ENCODE data around the gene DDX54.

The DDX54 gene, protein sequence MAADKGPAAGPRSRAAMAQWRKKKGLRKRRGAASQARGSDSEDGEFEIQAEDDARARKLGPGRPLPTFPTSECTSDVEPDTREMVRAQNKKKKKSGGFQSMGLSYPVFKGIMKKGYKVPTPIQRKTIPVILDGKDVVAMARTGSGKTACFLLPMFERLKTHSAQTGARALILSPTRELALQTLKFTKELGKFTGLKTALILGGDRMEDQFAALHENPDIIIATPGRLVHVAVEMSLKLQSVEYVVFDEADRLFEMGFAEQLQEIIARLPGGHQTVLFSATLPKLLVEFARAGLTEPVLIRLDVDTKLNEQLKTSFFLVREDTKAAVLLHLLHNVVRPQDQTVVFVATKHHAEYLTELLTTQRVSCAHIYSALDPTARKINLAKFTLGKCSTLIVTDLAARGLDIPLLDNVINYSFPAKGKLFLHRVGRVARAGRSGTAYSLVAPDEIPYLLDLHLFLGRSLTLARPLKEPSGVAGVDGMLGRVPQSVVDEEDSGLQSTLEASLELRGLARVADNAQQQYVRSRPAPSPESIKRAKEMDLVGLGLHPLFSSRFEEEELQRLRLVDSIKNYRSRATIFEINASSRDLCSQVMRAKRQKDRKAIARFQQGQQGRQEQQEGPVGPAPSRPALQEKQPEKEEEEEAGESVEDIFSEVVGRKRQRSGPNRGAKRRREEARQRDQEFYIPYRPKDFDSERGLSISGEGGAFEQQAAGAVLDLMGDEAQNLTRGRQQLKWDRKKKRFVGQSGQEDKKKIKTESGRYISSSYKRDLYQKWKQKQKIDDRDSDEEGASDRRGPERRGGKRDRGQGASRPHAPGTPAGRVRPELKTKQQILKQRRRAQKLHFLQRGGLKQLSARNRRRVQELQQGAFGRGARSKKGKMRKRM

DNA sequence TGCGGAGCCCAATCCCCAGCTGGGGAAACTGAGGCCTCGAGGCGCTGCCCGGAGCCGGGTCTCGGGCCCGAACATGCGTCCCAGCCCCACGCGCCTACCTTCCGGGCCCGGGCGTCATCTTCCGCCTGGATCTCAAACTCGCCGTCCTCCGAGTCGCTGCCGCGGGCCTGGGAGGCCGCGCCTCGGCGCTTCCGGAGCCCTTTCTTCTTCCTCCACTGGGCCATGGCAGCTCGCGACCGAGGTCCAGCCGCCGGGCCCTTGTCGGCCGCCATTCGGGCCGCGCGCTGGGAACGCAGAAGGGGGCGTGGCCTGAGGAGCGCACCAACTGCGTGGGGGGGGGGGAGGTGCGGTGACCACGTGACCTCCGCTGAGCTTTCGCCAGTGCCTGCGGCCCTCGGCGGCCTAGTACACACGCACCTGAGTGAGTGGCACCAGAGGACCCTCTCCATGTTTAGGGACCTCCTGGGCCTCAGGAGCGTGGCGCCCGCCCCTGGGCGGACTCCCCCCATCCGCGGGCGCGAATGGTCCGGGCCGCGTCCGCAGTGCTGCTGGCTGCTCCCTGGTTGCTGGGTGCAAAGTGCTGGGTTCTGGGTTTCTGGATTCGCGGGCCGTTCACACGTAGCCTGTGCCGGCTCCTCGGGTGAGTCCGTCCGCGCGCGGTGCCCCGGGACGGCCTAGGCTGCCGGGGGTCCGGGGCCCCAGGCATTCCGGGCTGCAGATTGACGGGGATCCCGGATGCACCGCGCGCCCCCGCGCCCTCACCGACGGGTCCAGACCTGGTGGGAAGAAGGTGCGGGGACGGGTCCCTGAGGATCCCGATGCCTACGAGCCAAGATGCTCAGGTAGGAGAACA is at the start of gene DDX54, which contains the start of gene RITA1:
TSS of gene DDX54 (minus strand) at position 299 of the 853 bp plus-strand sequence. CDS start at position 272, 27 bp downstream.
TSS of gene RITA1 (plus strand) at position 542 of the 853 bp plus-strand sequence. CDS start 1,026 bp downstream, outside the sequence.
- DNase-seq: peak; percentile 65 to 84

- DNase-seq: no peak
Measured at GRCh38 chr12:113234483-113234882, 49.2 kb upstream of the DDX54 start.

DNA sequence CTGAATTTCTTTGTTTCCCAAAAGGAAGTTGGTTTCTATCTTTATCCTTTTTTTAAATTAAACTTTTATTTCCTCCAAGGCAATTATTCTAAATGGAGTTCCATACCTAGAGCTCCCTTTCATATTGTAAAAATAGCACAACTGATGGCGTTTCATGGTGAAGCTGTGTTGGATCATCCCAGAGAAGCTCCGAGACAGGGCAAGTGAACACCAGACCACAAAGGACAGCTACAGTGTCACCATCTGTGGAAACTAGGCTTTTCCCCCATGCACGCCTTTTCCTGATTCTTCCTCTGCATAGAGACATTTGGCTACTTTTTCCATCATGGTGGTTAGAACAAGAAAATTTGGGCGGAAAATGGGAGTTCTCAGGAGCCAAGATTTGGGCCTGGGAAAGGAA is 48.7 kb upstream of the DDX54 start:
- DNase-seq: no peak

DNA sequence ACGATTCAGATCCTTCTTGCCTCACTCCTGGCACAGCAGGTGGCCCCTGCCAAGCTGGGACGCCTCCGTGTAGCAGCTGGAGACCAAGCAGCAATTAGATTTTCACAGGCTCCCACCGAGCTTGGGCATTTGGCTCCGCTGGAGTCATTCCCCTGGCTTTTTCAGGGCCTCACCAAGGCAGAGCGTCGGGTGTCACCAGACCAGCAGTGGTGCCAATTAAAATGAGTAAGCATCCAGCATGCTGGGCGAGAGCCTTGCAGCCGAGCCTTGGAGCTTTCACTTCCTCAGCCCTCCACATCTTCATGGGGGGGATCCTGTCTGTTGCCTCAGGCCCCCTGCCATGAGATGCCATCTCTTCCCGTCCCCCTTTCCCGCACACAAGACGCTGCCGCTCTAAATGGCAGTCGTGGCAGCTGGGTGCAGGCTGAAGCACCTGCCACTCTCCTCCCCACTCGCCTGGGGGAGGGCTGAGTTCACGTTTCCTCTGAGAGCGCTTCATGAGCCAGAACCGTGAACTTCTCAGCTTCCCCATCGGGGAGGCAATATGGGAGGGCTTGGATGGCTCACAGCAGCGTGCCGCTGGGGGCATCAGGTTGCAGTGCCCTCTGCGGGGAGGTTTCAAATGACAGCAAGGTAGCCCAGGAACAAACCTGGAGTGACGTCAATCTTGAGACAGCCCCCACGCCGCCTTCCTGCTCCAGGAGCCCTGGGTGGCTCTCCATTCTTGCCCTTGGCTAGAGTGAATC is 47.7 kb upstream of the DDX54 start:
- peak; percentile 75 to 85 for DNase-seq

GRCh38 chr12:113232089-113232839 is 47.0 kb upstream of the DDX54 start:
- no peak for DNase-seq

- no peak for DNase-seq
Measured at GRCh38 chr12:113231235-113232088, 46.2 kb upstream of the DDX54 start.

GRCh38 chr12:113230315-113231234 is 45.3 kb upstream of the DDX54 start:
- DNase-seq: no peak

DNA sequence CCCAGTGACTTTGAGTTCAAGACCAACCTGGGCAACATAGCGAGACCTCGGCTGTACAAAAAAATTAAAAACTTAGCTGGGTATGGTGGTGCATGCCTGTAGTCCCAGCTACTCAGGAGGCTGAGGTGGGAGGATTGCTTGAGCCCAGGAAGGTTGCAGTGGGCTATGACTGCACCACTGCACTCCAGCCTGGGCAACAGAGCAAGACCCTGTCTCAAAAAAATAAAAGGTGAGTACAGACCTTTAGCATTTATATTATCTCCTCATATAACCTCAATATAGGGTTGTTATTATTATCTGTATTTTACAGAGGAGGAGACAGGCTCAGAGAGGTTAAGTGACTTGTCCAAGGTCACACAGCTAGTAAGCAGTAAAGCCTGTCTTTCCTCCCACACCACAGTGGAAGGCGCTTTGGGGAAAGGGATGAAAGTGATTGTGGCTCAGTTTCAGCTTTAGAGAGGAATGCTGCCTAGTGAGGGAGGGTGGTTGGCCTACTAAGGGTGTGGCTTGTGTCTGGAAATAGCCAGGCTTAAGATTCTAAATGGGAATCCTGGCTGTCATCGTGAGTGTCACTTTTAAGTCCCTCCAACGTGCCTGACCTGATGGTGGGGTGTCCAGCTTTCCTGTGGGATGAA is 43.2 kb upstream of the DDX54 start:
- no peak for DNase-seq

- DNase-seq: no peak
Measured at GRCh38 chr12:113227686-113228391, 42.6 kb upstream of the DDX54 start.

DNA sequence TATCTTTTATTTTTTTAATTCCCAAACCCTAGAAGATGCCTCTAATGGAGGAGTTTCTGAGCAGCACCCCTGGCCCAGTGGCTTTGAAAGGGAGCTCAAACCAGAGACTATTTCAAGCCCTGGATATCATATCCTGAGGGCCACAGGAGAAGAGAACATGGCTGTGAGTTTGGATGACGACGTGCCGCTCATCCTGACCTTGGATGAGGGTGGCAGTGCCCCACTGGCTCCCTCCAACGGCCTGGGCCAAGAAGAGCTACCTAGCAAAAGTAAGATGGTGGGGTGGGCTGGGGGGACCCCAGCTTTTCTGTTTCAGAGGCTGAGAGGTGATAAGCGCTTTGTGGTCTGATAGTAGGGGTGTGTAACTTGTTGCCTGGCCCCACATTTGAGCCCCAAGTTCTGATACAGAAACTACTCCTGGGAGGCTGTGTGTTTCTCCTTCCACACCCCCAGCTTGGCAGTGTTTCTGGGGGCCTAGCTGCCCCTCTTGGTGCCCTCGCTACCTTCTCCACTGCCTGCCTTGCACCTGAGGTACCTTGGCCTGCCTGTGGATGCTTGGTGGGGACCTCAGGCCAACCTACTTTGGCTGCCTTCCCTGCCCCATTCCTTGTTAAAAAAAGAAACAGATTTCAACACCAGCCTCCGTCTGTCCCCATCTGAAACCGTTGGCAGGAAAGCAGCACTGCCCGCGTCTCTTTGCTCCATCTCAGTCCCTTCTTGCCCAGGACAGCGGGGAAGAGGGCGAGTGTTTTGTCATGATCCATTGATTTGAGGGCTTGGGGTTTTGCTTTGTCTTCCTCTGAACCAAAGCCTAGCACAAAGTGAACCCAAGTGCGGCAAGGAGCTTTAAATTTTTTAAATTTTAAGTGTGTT is 41.7 kb upstream of the DDX54 start:
- no peak for DNase-seq

DNA sequence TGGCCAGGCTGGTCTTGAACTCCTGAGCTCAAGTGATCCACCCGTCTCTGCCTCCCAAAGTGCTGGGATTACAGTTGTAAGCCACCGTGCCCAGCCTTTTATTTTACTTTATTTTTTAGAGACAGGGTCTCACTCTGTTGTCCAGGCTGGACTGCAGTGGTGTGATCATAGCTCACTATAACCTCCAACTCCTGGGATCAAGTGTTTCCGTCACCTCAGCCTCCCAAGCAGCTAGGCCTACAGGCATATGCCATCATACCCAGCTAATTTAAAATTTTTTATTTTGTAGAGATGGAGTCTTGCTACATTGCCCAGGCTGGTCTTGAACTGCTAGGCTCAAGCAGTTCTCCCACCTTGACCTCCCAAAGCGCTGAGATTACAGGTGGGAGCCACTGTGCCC is 39.7 kb upstream of the DDX54 start:
- no peak for DNase-seq

GRCh38 chr12:113222730-113223531 is 37.7 kb upstream of the DDX54 start:
- DNase-seq: peak in 1 of 2 donors; percentile 10

DNA sequence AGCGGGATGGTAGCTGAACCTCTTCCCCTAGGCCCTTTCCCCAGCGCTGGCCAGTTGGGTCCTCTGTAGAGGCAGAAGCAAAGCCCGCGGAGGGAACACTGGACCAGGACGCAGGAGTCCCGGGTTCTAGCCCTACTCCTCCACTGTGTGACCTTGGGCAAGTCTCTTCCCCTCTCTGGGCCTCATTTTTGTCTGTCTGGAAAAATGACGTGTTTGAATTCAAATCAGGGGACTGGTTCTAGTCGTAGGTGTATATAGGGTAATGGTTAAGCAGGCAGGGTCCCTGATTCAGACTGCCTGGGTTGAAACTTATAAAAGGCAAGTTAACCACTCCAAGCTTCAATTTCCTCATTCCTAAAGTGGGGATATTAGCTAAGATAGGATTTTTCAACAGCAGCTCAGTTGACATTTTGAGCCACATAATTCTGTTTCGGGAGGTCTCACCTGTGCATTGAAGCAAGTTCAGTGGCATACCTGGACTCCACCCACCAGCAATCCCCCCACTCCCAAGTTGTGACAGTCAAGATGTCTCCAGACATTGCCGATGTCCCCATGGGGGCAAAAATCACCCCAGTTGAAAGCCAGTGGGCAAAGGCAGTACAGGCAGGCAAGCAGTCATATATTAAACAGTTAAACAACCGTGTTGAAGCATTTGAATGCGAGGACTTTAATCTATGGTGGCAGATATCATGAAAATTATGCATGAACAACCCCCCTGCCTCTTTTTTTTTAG is 36.9 kb upstream of the DDX54 start:
- peak in 1 of 2 donors; percentile 21 for DNase-seq

DNA sequence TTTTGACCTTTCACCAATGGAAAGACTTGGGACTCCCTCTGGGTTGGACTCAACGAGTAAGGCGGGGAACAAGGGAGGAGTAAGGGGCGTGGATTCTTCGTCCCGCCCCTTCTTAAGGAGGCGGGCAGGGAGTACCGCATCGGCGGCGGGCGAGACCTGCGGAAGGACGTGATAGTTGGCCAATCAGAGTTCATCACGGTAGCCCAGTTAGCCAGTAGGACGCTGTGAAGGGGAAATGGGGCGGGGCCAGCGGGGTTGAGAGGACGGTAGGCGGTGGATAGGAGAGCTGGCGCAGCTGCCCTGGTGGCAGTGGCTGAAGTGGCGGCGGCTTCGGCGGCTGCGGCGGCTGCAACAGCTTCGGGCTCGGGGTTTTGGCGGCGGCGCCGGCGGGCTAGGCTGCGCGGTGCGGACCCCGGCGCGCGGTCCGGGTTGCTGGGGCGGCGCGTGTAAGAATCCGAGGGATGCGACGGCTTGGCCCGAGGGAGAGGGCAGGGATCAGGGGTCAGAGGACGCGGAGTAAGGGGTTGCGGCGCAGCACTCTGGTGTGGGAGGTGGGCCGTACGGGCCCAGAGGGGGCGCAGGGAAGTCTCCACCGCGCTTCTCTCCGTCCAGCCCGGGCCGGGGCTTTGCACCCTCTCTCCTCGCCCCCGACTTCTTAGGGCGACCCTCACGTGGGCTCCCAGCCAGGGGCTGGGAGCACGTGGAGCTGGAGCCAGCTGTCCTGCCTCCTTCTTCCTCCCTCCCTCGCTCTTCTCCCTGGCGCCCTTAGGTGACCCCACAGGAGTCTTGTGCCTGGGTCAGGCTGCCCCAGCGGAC is 36.1 kb upstream of the DDX54 start, which contains the start of gene TPCN1:
TSS of gene TPCN1 (plus strand) at position 284 of the 816 bp plus-strand sequence. CDS start 5,389 bp downstream, outside the sequence.
- peak; percentile 100 for DNase-seq
